Astrocyte of the spinal cord (primary cell): Measurements from ENCODE around the gene MMP14.

Experiments used
- DNase-seq: peaks from one replicate; pipeline ENCODE4 v3.0.0; 2011; ENCODE audit warnings: low read depth, low spot score
- H3K4me3 ChIP-seq: 2 replicates; pipeline ENCODE4 v1.5.1; 2011; ENCODE audit warnings: low read depth, mild to moderate bottlenecking, low read length, moderate library complexity
- in situ Hi-C: cut with HindIII; loops from 2 replicates; pipeline ENCODE4 v1.10.0; 2017; ENCODE audit warnings: low sequenced_read_pairs
- TF ChIP-seq, protein P1 (sequence below): IDR thresholded peaks from 2 replicates; pipeline ENCODE4 v1.5.1; 2012; ENCODE audit warnings: low read depth, mild to moderate bottlenecking, low read length, inconsistent platforms

MMP14 gene

DNA sequence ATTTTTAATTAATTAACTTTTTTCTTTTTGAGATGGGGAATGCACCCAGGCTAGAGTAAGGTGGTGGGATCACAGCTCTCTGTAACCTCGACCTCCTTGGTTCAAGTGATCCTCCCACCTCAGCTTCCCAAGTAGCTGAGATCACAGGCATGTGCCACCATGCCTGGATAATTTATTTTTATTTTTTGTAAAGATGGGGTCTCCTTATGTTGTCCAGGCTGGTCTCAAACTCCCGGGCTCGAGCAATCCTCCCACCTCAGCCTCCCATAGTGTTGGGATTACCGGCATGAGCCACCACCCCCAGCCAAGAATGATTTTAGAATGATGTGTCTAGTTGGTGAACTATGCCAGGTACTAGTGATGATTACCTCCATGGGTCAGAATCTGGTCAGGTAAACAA is 28.6 kb downstream of the MMP14 start:
- TF ChIP-seq, protein P1, sequence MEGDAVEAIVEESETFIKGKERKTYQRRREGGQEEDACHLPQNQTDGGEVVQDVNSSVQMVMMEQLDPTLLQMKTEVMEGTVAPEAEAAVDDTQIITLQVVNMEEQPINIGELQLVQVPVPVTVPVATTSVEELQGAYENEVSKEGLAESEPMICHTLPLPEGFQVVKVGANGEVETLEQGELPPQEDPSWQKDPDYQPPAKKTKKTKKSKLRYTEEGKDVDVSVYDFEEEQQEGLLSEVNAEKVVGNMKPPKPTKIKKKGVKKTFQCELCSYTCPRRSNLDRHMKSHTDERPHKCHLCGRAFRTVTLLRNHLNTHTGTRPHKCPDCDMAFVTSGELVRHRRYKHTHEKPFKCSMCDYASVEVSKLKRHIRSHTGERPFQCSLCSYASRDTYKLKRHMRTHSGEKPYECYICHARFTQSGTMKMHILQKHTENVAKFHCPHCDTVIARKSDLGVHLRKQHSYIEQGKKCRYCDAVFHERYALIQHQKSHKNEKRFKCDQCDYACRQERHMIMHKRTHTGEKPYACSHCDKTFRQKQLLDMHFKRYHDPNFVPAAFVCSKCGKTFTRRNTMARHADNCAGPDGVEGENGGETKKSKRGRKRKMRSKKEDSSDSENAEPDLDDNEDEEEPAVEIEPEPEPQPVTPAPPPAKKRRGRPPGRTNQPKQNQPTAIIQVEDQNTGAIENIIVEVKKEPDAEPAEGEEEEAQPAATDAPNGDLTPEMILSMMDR: no peak
- DNase-seq: no peak
- no peak overlapping the region for H3K4me3 ChIP-seq
- in situ Hi-C loops: no loop called here

DNA sequence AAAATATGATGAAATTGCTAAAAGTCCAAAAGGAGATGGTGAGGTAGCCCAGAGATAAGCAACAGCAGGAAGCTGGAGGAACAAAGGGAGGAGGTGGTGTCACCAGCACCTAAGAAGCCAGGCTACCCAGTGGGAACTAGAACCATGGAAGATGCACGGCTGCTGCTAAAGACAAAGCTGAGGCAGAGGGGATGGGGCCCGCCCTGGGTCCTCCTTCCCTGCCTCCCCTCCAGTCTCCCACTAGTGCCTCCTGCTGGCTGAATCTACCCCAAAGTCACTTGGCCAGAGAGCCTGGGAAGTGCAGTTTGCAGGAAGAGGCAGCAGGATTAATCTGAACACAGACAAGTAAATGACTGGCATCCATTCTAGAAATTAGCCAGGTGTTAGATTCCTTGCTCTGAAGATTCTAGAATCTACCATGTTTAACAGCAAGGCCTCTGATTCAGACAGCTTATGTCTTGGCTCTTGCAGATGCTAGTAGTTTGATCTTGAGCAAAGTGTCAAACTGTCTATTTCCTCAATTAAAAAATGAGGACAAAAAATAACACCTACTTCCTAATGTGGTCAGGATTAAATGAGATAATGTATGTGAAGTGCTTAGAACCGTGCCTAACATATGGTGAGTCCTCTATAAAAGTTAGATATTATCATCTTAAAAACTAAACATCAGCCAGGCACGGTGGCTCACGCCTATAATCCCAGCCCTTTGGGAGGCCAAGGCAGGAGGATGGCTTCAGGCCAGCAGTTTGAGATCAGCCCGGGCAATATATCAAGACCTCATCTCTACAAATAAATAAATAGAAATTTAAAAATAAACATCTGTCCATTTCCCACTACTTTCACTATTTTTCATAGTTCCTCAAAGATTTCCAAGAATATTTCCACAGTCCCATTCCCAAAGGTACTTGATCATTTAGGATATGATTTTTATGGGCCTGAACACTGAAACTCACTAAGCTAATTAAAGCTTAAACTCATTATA is 29.3 kb downstream of the MMP14 start:
- TF ChIP-seq, protein P1: peak; percentile 34
- in situ Hi-C loops: no loop called here

DNA sequence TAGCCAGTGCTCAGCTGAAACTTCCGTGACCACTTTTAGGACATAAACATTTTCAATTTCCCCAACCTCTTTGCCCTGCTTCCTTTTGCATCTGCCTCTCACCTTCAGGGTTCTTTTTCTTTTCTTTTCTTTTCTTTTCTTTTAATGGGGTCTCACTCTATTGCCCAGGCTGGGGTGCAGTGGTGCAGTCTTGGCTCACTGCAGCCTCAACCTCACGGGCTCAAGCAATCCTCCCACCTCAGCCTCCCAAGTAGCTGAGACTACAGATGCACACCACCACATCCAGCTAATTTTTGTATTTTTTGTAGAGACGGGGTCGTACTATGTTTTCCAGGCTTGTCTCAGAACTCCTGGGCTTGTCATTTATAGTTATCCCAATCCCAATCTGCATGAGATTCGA is 30.5 kb downstream of the MMP14 start:
- H3K4me3 ChIP-seq: no peak overlapping the region
- TF ChIP-seq, protein P1: no peak
- in situ Hi-C loops: no loop called here
- no peak for DNase-seq

More for the DNA sequence above, 29.3 kb downstream of the MMP14 start:
- no peak for DNase-seq
- no peak overlapping the region for H3K4me3 ChIP-seq

DNA sequence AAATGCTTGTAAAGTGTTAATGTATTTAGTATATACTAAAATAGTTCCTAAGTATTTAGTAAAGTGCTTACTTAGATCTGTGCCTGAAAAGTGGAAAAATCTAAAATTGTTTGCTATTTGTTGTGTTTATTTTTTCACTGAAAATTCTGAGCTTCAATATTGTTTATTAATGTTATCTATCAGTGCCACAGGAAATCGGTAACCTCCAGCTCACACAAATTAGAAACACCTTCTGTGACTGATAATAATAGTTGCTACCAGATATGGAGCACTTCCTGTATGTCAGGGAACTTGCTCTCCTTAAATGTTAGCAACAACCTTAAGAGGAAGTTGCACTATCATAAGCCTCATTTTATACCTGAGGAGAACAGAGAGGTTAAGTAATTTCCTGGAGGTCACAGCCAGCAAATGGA is 34.4 kb downstream of the MMP14 start:
- TF ChIP-seq, protein P1: no peak
- peak overlapping the region; percentile 76 for H3K4me3 ChIP-seq
- in situ Hi-C loops: no loop called here
- no peak for DNase-seq

DNA sequence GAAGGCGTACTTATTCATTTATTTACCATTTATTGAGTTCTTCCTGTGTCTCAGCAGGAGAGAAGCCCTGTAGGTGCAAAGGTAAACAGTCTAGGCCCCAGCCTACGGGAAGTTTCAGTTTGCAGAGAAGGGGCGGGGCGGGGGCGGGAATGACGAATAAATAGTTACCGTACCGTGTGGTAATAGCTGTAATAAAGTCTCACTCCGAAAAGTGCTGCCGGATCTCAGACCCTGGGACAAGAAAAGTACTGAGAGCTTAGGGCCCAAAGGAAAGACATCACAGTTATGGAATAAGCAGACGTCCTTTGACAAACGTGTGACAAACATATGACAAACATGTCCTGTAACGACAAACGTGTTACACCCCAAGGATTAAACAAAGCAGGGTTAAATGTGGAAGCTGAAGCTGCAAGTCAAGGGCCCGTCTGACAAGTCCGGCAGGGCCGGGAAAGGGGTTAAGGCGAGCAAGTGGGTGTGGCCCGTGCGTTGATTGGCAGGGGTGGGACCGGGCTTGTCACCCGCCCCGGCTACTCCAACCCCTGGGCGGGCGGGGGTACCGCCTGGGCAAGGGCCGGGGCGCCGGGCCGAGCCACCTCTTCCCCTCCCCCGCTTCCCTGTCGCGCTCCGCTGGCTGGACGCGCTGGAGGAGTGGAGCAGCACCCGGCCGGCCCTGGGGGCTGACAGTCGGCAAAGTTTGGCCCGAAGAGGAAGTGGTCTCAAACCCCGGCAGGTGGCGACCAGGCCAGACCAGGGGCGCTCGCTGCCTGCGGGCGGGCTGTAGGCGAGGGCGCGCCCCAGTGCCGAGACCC is 35.0 kb downstream of the MMP14 start, which contains the start of gene LRP10:
TSS of gene LRP10 (plus strand) at position 517 of the 809 bp plus-strand sequence. CDS start 564 bp downstream, outside the sequence.
- DNase-seq: peak; percentile 89
- in situ Hi-C loops: no loop called here
- peak within 1 kb of the TSS; percentile 76 for H3K4me3 ChIP-seq
- TF ChIP-seq, protein P1: no peak

DNA sequence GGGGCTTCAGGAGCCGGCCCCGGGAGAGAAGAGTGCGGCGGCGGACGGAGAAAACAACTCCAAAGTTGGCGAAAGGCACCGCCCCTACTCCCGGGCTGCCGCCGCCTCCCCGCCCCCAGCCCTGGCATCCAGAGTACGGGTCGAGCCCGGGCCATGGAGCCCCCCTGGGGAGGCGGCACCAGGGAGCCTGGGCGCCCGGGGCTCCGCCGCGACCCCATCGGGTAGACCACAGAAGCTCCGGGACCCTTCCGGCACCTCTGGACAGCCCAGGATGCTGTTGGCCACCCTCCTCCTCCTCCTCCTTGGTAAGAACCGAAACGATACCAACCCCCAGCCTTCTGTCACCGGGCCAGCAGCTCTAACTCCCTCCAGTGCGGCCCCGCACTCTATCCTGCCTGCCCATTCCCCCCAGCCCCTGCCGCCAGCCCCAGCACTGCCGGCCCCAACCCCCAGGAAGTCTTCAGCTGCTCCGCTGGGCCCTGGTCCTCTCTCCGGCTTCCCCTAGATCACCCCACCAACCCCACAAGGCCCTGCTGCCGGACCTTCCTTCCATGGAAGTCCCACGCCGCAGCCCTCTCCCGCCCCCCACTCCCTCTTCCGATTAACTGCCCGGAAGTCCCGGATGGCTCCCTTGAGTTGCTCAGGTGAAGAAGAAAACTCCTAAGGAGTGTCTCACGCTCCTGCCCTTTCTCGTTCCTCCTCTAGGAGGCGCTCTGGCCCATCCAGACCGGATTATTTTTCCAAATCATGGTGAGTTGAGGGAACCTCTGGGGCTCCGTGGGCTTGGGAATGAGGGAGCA is 35.8 kb downstream of the MMP14 start:
- TF ChIP-seq, protein P1: peak; percentile 99
- in situ Hi-C loops: no loop called here
- DNase-seq: peak; percentile 90
- H3K4me3 ChIP-seq: peak overlapping the region; percentile 76
